ENCODE data around the gene MTUS2. TPM values are rescaled to one million over a fixed set of nuclear protein-coding genes. Genes with fewer than 3 reads are reported as not detected.

The MTUS2 gene
- 1 to 10 TPM in 1 of 4 donors, under 1 TPM in 2, not detected in 1; 0.20 to 1.6 (median 0.25) TPM for total RNA-seq

GRCh38 chr13:28820099-28821051 lies at the start of gene MTUS2:
Gene MTUS2 (plus strand): TSS chr13:28820339.
- Histone ChIP-seq H3K9me3 (peaks cover 0 to 15% (median 0%) of the 10 kb centered on the region in 3 donors), H3K36me3 (no peaks in the 10 kb centered on the region), H3K4me1 (peaks cover 0 to 4% of the 10 kb centered on the region in 2 donors), H3K27me3 (peaks cover 41 to 56% (median 45%) of the 10 kb centered on the region in 3 donors), H3K4me3 (peak within 1 kb of the TSS in 2 of 4 donors; percentile 25 to 26), H3K27ac (no peak within 1 kb of the TSS)
- DNase-seq, result no peak
- intact Hi-C loops (cut with DNase I; ENCODE audit: low total_unique reads), result no loop called here
- ATAC-seq, result no peak
- in situ Hi-C loops (cut with MboI; ENCODE audit: low sequenced_read_pairs in 4 of 4), result no loop called here
- TF ChIP-seq POLR2A (IDR thresholded peaks at IDR 0.05) (no peak), CTCF (IDR thresholded peaks at IDR 0.05 in 4 of 5, conservative IDR thresholded peaks at IDR 0.05 in 1 of 5) (no peak)

GRCh38 chr13:28778308-28779215 lies 41.6 kb upstream of the MTUS2 start:
- in situ Hi-C loops (cut with MboI; ENCODE audit: low sequenced_read_pairs in 4 of 4) (loop anchor here in 2 of 4 donors (25.0 kb wide), 2 partner anchors 441 to 466 kb away; no protein-coding TSS in a partner anchor), intact Hi-C loops (cut with DNase I; ENCODE audit: low total_unique reads) (no loop called here)
- TF ChIP-seq POLR2A (IDR thresholded peaks at IDR 0.05) (no peak), CTCF (IDR thresholded peaks at IDR 0.05 in 4 of 5, conservative IDR thresholded peaks at IDR 0.05 in 1 of 5) (no peak)
- no peaks in the 10 kb centered on the region for H3K9me3 ChIP-seq
- no peak for ATAC-seq
- H3K27ac ChIP-seq, result no peak overlapping the region
- no peaks in the 10 kb centered on the region for H3K27me3 ChIP-seq
- no peak for DNase-seq
- no peak overlapping the region for H3K4me3 ChIP-seq
- H3K4me1 ChIP-seq, result no peaks in the 10 kb centered on the region
- no peaks in the 10 kb centered on the region for H3K36me3 ChIP-seq

GRCh38 chr13:28792992-28793391 lies 27.1 kb upstream of the MTUS2 start:
- DNase-seq (no peak), ATAC-seq (no peak)
- no peaks in the 10 kb centered on the region for H3K36me3 ChIP-seq
- H3K27me3 ChIP-seq, result peaks cover 0 to 6% (median 5%) of the 10 kb centered on the region in 3 donors
- TF ChIP-seq CTCF (IDR thresholded peaks at IDR 0.05 in 4 of 5, conservative IDR thresholded peaks at IDR 0.05 in 1 of 5), result no peak
- no peak for TF ChIP-seq POLR2A (IDR thresholded peaks at IDR 0.05)
- in situ Hi-C loops (cut with MboI; ENCODE audit: low sequenced_read_pairs in 4 of 4) (loop anchor here in 3 of 4 donors (10.0 to 25.0 kb wide), 3 partner anchors 456 to 481 kb away; no protein-coding TSS in a partner anchor), intact Hi-C loops (cut with DNase I; ENCODE audit: low total_unique reads) (loop anchor here (5.0 kb wide), 1 partner anchor 476 kb away; no protein-coding TSS in a partner anchor)
- no peaks in the 10 kb centered on the region for H3K4me1 ChIP-seq
- no peak overlapping the region for H3K27ac ChIP-seq
- H3K4me3 ChIP-seq, result no peak overlapping the region
- no peaks in the 10 kb centered on the region for H3K9me3 ChIP-seq

- Histone ChIP-seq H3K4me3 (no peak overlapping the region), H3K9me3 (no peaks in the 10 kb centered on the region), H3K4me1 (no peaks in the 10 kb centered on the region), H3K27ac (no peak overlapping the region), H3K36me3 (no peaks in the 10 kb centered on the region), H3K27me3 (peaks cover 0 to 11% (median 0%) of the 10 kb centered on the region in 3 donors)
- TF ChIP-seq CTCF (IDR thresholded peaks at IDR 0.05 in 4 of 5, conservative IDR thresholded peaks at IDR 0.05 in 1 of 5) (no peak), POLR2A (IDR thresholded peaks at IDR 0.05) (no peak)
- DNase-seq (no peak), ATAC-seq (no peak)
- intact Hi-C loops (cut with DNase I; ENCODE audit: low total_unique reads) (loop anchor here (5.0 kb wide), 1 partner anchor 477 kb away; no protein-coding TSS in a partner anchor), in situ Hi-C loops (cut with MboI; ENCODE audit: low sequenced_read_pairs in 4 of 4) (loop anchor here in 3 of 4 donors (10.0 to 25.0 kb wide), 3 partner anchors 457 to 482 kb away; no protein-coding TSS in a partner anchor)
Observed at GRCh38 chr13:28794396-28794795, 25.7 kb upstream of the MTUS2 start.

All from gastrocnemius medialis (tissue), 4 donors.